Keratinocyte (primary cell): ENCODE data around the gene GYS2. TPM values are rescaled to one million over a fixed set of nuclear protein-coding genes. Genes with fewer than 3 reads are reported as not detected.

Source experiments
- DNase-seq: peaks from one replicate; pipeline ENCODE4 v3.0.0-alpha.2; 2011; ENCODE audit warnings: low read depth, missing footprints, low spot score
- FAIRE-seq: peaks from 2 replicates; lab custom pipeline; 2011; peaks lifted over from hg19 to GRCh38; lab: Jason Lieb, UNC
- H2AFZ ChIP-seq: 2 replicates; pipeline ENCODE4 v1.6.0; 2012; ENCODE audit warnings: low read length, control low read depth, inconsistent platforms; ENCODE audit not compliant: control insufficient read depth
- H3K27ac ChIP-seq: 2 replicates; pipeline ENCODE4 v1.5.1; 2011; ENCODE audit warnings: low read length; ENCODE audit not compliant: control insufficient read depth, insufficient read depth
- H3K27me3 ChIP-seq: 3 replicates; pipeline ENCODE4 v1.6.0; 2011; ENCODE audit warnings: low read length; ENCODE audit not compliant: control insufficient read depth, insufficient read depth; ENCODE audit errors: extremely low read depth
- H3K36me3 ChIP-seq, 2 experiments: 2 replicates in 1 of 2; 3 replicates in 1 of 2; pipeline ENCODE4 v1.5.1; 2011; ENCODE audit warnings: low read length in 2 of 2, mild to moderate bottlenecking in 1 of 2; ENCODE audit not compliant: control insufficient read depth in 2 of 2, insufficient read depth in 2 of 2; ENCODE audit errors: extremely low read depth in 1 of 2
- H3K4me1 ChIP-seq: 3 replicates; pipeline ENCODE4 v1.5.1; 2011; ENCODE audit warnings: low read length; ENCODE audit not compliant: control insufficient read depth, insufficient read depth; ENCODE audit errors: extremely low read depth
- H3K4me2 ChIP-seq: 3 replicates; pipeline ENCODE4 v1.6.0; 2011; ENCODE audit warnings: low read depth, low read length; ENCODE audit not compliant: control insufficient read depth, insufficient read depth; ENCODE audit errors: extremely low read depth
- H3K4me3 ChIP-seq, 3 experiments: fragments of 200-600 bp in 1 of 3; sonication (generic) in 1 of 3; 2 replicates in 2 of 3; 3 replicates in 1 of 3; pipeline ENCODE4 v1.5.1; 2011 to 2016; ENCODE audit warnings: low read length in 3 of 3, mild to moderate bottlenecking in 3 of 3, control low read depth in 2 of 3, inconsistent platforms in 1 of 3, low read depth in 1 of 3, mixed read lengths in 1 of 3, mixed run types in 1 of 3, moderate library complexity in 1 of 3; ENCODE audit not compliant: control insufficient read depth in 2 of 3, insufficient read depth in 2 of 3; ENCODE audit errors: extremely low read depth in 1 of 3
- H3K79me2 ChIP-seq: 2 replicates; pipeline ENCODE4 v1.6.0; 2012; ENCODE audit warnings: low read length; ENCODE audit not compliant: control insufficient read depth, insufficient read depth
- H3K9ac ChIP-seq: 3 replicates; pipeline ENCODE4 v1.6.0; 2011; ENCODE audit warnings: low read length; ENCODE audit not compliant: control insufficient read depth, insufficient read depth; ENCODE audit errors: extremely low read depth
- H3K9me1 ChIP-seq: 3 replicates; pipeline ENCODE4 v1.6.0; 2011; ENCODE audit warnings: low read length; ENCODE audit not compliant: control insufficient read depth, insufficient read depth; ENCODE audit errors: extremely low read depth
- H3K9me3 ChIP-seq: 2 replicates; pipeline ENCODE4 v1.5.1; 2012; ENCODE audit warnings: low read depth, low read length; ENCODE audit not compliant: control insufficient read depth
- H4K20me1 ChIP-seq: 3 replicates; pipeline ENCODE4 v1.6.0; 2011; ENCODE audit warnings: low read length; ENCODE audit not compliant: control insufficient read depth, insufficient read depth; ENCODE audit errors: extremely low read depth
- EZH2 ChIP-seq: IDR thresholded peaks from one replicate; pipeline ENCODE4 v1.6.1; 2012; ENCODE audit warnings: inconsistent platforms, mild to moderate bottlenecking, low read length, moderate library complexity
- dilution Hi-C: fragments of 300-500 bp; cut with MboI; formaldehyde crosslinking; loops from one replicate; pipeline ENCODE4 v1.7.0; 2020; ENCODE audit warnings: low sequenced_read_pairs; ENCODE audit not compliant: extremely low pct_ligation_motif_present
- polyA plus RNA-seq, 5 experiments: library from polyadenylated mRNA; depleted of rRNA in 3 of 5; stranded (reverse) in 3 of 5; stranded (forward) in 1 of 5; unstranded in 1 of 5; fragments of >200 nt; gene quantifications; 1 replicate in 1 of 5; 2 replicates in 3 of 5; 3 replicates in 1 of 5; pipeline versions ENCODE4 v1.2.1 to v1.2.3, GENCODE V29; 2011 to 2012; ENCODE audit warnings: missing spikeins in 2 of 5, low read depth in 1 of 5, low replicate concordance in 1 of 5
- TF ChIP-seq, protein P1 (sequence below), 3 experiments: IDR thresholded peaks in 1 of 3; conservative IDR thresholded peaks in 1 of 3; optimal IDR thresholded peaks in 1 of 3; 2 replicates in 2 of 3; 3 replicates in 1 of 3; pipeline versions ENCODE3 to v1.5.1; 2011; ENCODE audit warnings: low read length in 3 of 3, mild to moderate bottlenecking in 3 of 3, moderate library complexity in 2 of 3, control low read depth in 1 of 3, inconsistent platforms in 1 of 3; ENCODE audit not compliant: insufficient read depth in 2 of 3; ENCODE audit errors: extremely low read depth in 1 of 3

Gene GYS2
- polyA plus RNA-seq, 1 donor (not counting 4 experiments of a cell fraction or from before 2014, with no cell fraction given): not detected

DNA sequence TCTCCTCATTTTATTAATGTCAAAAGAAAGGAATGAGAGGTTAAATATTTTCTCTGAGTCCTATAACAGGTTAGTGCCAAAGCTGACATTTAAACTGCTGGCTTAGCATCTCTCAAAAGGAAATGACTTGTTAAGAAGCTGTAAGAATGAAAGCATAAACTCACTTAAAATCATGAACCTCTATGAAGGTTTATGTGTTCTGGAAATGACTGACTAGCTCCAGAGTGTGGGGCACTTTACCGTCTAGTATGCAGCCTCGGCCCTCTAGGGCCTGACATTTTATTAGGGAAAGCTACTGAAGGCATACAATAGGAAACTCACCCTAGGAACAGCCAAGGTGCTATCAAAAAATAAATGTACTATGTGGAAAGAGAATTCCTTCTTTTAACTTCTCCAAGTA, 43.5 kb downstream of the GYS2 start:
- Histone ChIP-seq H3K79me2 (no peaks in the 10 kb centered on the region), H3K36me3 (no peaks in the 10 kb centered on the region), H3K4me1 (no peaks in the 10 kb centered on the region), H3K9ac (no peak overlapping the region), H3K4me3 (no peak overlapping the region), H3K9me1 (no peaks in the 10 kb centered on the region), H3K4me2 (no peak overlapping the region), H4K20me1 (no peaks in the 10 kb centered on the region), H3K27ac (no peak overlapping the region), H2AFZ (no peak overlapping the region), H3K9me3 (no peaks in the 10 kb centered on the region), H3K27me3 (no peaks in the 10 kb centered on the region)
- FAIRE-seq (no peak), DNase-seq (no peak)
- dilution Hi-C loops: no loop called here
- TF ChIP-seq EZH2: no peak
- TF ChIP-seq, protein P1, sequence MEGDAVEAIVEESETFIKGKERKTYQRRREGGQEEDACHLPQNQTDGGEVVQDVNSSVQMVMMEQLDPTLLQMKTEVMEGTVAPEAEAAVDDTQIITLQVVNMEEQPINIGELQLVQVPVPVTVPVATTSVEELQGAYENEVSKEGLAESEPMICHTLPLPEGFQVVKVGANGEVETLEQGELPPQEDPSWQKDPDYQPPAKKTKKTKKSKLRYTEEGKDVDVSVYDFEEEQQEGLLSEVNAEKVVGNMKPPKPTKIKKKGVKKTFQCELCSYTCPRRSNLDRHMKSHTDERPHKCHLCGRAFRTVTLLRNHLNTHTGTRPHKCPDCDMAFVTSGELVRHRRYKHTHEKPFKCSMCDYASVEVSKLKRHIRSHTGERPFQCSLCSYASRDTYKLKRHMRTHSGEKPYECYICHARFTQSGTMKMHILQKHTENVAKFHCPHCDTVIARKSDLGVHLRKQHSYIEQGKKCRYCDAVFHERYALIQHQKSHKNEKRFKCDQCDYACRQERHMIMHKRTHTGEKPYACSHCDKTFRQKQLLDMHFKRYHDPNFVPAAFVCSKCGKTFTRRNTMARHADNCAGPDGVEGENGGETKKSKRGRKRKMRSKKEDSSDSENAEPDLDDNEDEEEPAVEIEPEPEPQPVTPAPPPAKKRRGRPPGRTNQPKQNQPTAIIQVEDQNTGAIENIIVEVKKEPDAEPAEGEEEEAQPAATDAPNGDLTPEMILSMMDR (optimal IDR thresholded peaks at IDR 0.05 in 1 of 3, IDR thresholded peaks at IDR 0.05 in 1 of 3, conservative IDR thresholded peaks at IDR 0.05 in 1 of 3; ENCODE audit: extremely low read depth in 1 of 3, insufficient read depth in 2 of 3, low read length in 3 of 3): no peak

DNA sequence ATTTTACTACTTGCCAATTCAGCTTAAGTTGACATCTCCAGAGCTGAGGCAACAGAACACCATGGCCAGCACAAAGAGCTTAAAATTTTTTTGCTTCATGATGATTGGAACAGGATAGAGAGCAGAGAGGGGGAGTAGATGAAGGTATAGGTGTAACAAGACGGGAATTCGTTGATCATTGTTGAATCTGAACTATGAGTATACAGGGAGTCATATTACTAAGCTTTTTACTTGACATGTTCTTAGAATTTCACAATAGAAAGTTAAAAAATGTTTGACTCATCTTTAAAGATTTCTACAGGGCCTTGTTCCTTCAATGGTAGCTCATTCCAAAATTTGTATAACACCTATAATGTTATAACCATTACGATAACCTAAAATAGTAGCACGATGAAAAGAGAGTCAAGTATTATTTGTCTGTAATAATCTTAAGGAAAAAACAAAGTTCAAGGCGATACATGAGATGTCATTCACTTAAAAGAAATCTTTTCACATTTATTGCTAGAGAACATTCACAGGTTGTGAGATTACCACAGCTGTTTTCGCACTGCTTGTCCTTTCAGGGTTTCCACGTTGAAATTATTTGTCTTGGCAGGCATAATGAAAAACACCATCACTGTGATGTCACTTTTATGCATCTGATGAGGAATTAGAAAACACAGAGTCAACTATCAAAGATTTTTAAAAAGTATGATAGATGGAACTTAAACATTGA, 44.6 kb downstream of the GYS2 start:
- Histone ChIP-seq H3K79me2 (no peaks in the 10 kb centered on the region), H3K9me1 (no peaks in the 10 kb centered on the region), H3K4me3 (no peak overlapping the region), H3K4me1 (no peaks in the 10 kb centered on the region), H3K27ac (no peak overlapping the region), H3K9me3 (no peaks in the 10 kb centered on the region), H4K20me1 (no peaks in the 10 kb centered on the region), H3K4me2 (no peak overlapping the region), H3K9ac (no peak overlapping the region), H3K36me3 (no peaks in the 10 kb centered on the region), H2AFZ (no peak overlapping the region), H3K27me3 (no peaks in the 10 kb centered on the region)
- no peak for FAIRE-seq
- TF ChIP-seq, protein P1 (optimal IDR thresholded peaks at IDR 0.05 in 1 of 3, IDR thresholded peaks at IDR 0.05 in 1 of 3, conservative IDR thresholded peaks at IDR 0.05 in 1 of 3; ENCODE audit: extremely low read depth in 1 of 3, insufficient read depth in 2 of 3, low read length in 3 of 3): no peak
- TF ChIP-seq EZH2: no peak
- peak; percentile 17 for DNase-seq
- dilution Hi-C loops: no loop called here
